ENCODE measurements around the gene BAZ1A. TPM values are rescaled to one million over a fixed set of nuclear protein-coding genes. Genes with fewer than 3 reads are reported as not detected.

Gene BAZ1A
- polyA plus RNA-seq, 1 donor from 2014 or later: 18.1 TPM

DNA sequence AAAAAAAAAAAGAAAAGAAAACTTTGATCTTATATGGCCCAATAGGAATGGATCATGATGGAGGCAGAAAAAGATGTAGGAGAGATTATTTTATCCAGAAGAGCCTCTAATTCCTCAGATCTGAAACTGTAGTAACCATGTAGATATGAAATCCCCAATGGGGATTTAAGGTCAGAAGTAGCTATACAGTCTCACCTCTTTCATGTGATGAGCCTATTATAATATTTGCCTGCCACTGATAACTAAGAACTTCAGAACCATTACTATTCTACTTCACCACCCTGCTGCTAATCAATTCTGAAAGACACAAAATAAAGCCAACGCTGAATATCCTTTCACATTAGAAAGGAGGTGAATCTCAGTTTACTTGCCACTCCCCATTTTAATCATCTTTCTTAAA lies 29.3 kb downstream of the BAZ1A start:
- H3K36me3 ChIP-seq (ENCODE audit: insufficient read depth, low read length): no peaks in the 10 kb centered on the region
- H3K4me2 ChIP-seq (ENCODE audit: low read length): no peak overlapping the region
- no peaks in the 10 kb centered on the region for H3K9me2 ChIP-seq (ENCODE audit: insufficient read depth, low read length)
- H4K20me1 ChIP-seq (ENCODE audit: insufficient read depth): no peaks in the 10 kb centered on the region
- no peak overlapping the region for H3K4me3 ChIP-seq (ENCODE audit: low read length)
- H3K27me3 ChIP-seq (ENCODE audit: insufficient read depth, low read depth, low read length): no peaks in the 10 kb centered on the region
- TF ChIP-seq EP300 (conservative IDR thresholded peaks at IDR 0.05; ENCODE audit: poor library complexity, severe bottlenecking) (no peak), TAF1 (IDR thresholded peaks at IDR 0.05; ENCODE audit: low read depth) (no peak)
- no peak overlapping the region for H2AFZ ChIP-seq (ENCODE audit: low read depth, low read length)
- no peaks in the 10 kb centered on the region for H3K79me2 ChIP-seq (replicated peaks; ENCODE audit: insufficient read depth, low read length)
- no peaks in the 10 kb centered on the region for H3F3A ChIP-seq (ENCODE audit: insufficient read depth, low read length, poor library complexity, severe bottlenecking)
- H3K27ac ChIP-seq (ENCODE audit: low read length): no peak overlapping the region
- H3K9me3 ChIP-seq (ENCODE audit: low read length): no peaks in the 10 kb centered on the region
- no peak overlapping the region for H3K9ac ChIP-seq (ENCODE audit: low read length)

DNA sequence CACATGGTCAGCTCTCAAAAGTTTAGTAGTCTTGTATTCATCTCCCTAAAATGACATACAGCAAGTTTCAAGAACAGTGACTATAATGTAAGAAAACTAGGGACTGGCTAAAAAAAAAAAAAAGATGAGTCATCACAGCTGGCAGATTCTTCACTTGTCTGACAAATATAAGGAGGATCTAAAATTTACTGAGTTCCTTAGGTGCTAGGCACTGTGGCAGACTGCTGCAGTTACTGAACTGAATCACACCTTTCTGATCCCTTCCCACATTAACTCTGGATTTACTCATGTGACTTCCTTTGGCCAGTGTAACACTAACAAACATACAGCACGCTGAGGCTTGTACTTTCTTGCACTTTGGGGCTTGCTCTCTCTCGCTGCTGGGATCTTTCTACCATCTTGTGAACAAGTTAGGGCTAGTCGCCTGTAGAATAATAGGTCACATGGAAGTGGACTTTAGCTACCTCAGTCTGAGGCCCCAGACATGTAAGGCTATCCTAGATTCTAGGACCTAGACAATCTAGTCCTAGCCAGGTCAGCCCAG lies 32.1 kb downstream of the BAZ1A start:
- H3K4me2 ChIP-seq (ENCODE audit: low read length): no peak overlapping the region

DNA sequence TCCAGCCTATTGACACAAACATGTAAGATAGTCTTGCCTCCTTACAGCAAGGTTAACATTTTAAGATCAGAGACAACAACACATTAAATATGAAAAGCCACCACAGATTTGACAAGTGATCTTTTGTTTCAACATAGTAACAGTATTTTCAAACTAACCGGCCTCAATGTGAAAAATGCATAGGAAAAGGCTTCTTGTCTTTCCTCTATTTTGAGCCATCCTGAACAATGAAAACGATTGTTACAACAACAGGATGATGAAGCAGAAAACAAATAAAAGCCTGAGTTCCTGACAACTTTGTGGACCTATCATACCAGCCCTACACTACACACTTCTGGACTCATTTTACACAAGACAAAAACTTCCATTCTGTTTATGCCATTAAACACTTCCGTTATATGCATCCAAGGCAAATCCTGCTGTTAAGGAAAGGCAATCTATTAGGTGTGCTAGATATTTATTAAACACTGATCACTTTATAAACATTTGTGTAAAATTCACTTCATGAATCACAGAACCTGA lies 37.3 kb downstream of the BAZ1A start:
- Histone ChIP-seq H3K4me3 (ENCODE audit: low read length) (no peak overlapping the region), H3K79me2 (replicated peaks; ENCODE audit: insufficient read depth, low read length) (no peaks in the 10 kb centered on the region), H3K9ac (ENCODE audit: low read length) (no peak overlapping the region), H3K27me3 (ENCODE audit: insufficient read depth, low read depth, low read length) (no peaks in the 10 kb centered on the region), H2AFZ (ENCODE audit: low read depth, low read length) (no peak overlapping the region), H3K9me2 (ENCODE audit: insufficient read depth, low read length) (no peaks in the 10 kb centered on the region), H3F3A (ENCODE audit: insufficient read depth, low read length, poor library complexity, severe bottlenecking) (no peaks in the 10 kb centered on the region), H3K36me3 (ENCODE audit: insufficient read depth, low read length) (no peaks in the 10 kb centered on the region), H3K9me3 (ENCODE audit: low read length) (no peaks in the 10 kb centered on the region), H3K4me2 (ENCODE audit: low read length) (no peak overlapping the region), H4K20me1 (ENCODE audit: insufficient read depth) (no peaks in the 10 kb centered on the region), H3K27ac (ENCODE audit: low read length) (no peak overlapping the region)
- TF ChIP-seq MXI1 (conservative IDR thresholded peaks at IDR 0.05; ENCODE audit: poor library complexity, severe bottlenecking) (no peak), EZH2 (IDR thresholded peaks at IDR 0.05; ENCODE audit: borderline replicate concordance, insufficient read depth, low read length, poor library complexity, severe bottlenecking) (no peak), POLR2AphosphoS5 (IDR thresholded peaks at IDR 0.05) (no peak), SMC3 (conservative IDR thresholded peaks at IDR 0.05; ENCODE audit: poor library complexity) (no peak), TAF1 (IDR thresholded peaks at IDR 0.05; ENCODE audit: low read depth) (no peak), EP300 (conservative IDR thresholded peaks at IDR 0.05; ENCODE audit: poor library complexity, severe bottlenecking) (no peak), RAD21 (conservative IDR thresholded peaks at IDR 0.05) (no peak)
- TF ChIP-seq, protein P1, sequence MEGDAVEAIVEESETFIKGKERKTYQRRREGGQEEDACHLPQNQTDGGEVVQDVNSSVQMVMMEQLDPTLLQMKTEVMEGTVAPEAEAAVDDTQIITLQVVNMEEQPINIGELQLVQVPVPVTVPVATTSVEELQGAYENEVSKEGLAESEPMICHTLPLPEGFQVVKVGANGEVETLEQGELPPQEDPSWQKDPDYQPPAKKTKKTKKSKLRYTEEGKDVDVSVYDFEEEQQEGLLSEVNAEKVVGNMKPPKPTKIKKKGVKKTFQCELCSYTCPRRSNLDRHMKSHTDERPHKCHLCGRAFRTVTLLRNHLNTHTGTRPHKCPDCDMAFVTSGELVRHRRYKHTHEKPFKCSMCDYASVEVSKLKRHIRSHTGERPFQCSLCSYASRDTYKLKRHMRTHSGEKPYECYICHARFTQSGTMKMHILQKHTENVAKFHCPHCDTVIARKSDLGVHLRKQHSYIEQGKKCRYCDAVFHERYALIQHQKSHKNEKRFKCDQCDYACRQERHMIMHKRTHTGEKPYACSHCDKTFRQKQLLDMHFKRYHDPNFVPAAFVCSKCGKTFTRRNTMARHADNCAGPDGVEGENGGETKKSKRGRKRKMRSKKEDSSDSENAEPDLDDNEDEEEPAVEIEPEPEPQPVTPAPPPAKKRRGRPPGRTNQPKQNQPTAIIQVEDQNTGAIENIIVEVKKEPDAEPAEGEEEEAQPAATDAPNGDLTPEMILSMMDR (IDR thresholded peaks at IDR 0.05; ENCODE audit: poor library complexity, severe bottlenecking): no peak
- TF ChIP-seq, protein P2, sequence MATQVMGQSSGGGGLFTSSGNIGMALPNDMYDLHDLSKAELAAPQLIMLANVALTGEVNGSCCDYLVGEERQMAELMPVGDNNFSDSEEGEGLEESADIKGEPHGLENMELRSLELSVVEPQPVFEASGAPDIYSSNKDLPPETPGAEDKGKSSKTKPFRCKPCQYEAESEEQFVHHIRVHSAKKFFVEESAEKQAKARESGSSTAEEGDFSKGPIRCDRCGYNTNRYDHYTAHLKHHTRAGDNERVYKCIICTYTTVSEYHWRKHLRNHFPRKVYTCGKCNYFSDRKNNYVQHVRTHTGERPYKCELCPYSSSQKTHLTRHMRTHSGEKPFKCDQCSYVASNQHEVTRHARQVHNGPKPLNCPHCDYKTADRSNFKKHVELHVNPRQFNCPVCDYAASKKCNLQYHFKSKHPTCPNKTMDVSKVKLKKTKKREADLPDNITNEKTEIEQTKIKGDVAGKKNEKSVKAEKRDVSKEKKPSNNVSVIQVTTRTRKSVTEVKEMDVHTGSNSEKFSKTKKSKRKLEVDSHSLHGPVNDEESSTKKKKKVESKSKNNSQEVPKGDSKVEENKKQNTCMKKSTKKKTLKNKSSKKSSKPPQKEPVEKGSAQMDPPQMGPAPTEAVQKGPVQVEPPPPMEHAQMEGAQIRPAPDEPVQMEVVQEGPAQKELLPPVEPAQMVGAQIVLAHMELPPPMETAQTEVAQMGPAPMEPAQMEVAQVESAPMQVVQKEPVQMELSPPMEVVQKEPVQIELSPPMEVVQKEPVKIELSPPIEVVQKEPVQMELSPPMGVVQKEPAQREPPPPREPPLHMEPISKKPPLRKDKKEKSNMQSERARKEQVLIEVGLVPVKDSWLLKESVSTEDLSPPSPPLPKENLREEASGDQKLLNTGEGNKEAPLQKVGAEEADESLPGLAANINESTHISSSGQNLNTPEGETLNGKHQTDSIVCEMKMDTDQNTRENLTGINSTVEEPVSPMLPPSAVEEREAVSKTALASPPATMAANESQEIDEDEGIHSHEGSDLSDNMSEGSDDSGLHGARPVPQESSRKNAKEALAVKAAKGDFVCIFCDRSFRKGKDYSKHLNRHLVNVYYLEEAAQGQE (IDR thresholded peaks at IDR 0.05; ENCODE audit: borderline replicate concordance): no peak

More for the DNA sequence above, 32.1 kb downstream of the BAZ1A start:
- no peak overlapping the region for H2AFZ ChIP-seq (ENCODE audit: low read depth, low read length)
- no peak overlapping the region for H3K4me3 ChIP-seq (ENCODE audit: low read length)
- no peaks in the 10 kb centered on the region for H3K9me2 ChIP-seq (ENCODE audit: insufficient read depth, low read length)
- H3F3A ChIP-seq (ENCODE audit: insufficient read depth, low read length, poor library complexity, severe bottlenecking): no peaks in the 10 kb centered on the region
- H3K27ac ChIP-seq (ENCODE audit: low read length): no peak overlapping the region
- no peaks in the 10 kb centered on the region for H4K20me1 ChIP-seq (ENCODE audit: insufficient read depth)
- H3K79me2 ChIP-seq (replicated peaks; ENCODE audit: insufficient read depth, low read length): no peaks in the 10 kb centered on the region
- no peaks in the 10 kb centered on the region for H3K36me3 ChIP-seq (ENCODE audit: insufficient read depth, low read length)
- H3K9me3 ChIP-seq (ENCODE audit: low read length): no peaks in the 10 kb centered on the region
- H3K9ac ChIP-seq (ENCODE audit: low read length): no peak overlapping the region
- TF ChIP-seq EZH2 (IDR thresholded peaks at IDR 0.05; ENCODE audit: borderline replicate concordance, insufficient read depth, low read length, poor library complexity, severe bottlenecking) (no peak), SMC3 (conservative IDR thresholded peaks at IDR 0.05; ENCODE audit: poor library complexity) (no peak)
- TF ChIP-seq, protein P2 (IDR thresholded peaks at IDR 0.05; ENCODE audit: borderline replicate concordance): no peak
- no peaks in the 10 kb centered on the region for H3K27me3 ChIP-seq (ENCODE audit: insufficient read depth, low read depth, low read length)
